Astrocyte of the hippocampus (primary cell): ENCODE results near the gene HOPX.
"Not testable (repeated sequence)": the region's sequence is repeated elsewhere in the genome, so short reads cannot be mapped to it uniquely, and the experiment has no call there.

Source experiments
- DNase-seq: peaks from one replicate; pipeline ENCODE4 v3.0.0; 2011; ENCODE audit warnings: low read depth, low spot score

HOPX gene

DNA sequence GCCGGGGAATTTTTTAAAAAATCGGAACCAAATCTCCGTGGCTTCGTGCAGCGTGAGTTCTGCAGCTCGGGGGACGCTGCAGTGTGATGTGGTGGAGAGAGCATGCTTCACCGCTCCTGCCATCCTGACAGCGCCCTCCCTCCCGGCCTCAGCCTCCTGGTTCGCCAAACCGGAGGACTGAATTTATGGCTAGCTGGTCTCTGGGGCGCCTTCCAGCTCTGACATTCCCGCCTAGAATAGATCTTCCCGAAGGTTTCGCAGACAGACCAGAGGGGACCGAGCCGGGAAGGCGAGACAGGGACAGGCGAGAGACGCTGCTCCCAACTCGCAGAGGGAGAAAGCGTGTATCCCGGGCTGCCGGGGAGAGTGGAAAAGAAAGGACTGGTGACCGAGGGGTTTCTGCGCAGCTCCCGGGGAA, 25.9 kb downstream of the HOPX start:
- peak; percentile 74 for DNase-seq

DNA sequence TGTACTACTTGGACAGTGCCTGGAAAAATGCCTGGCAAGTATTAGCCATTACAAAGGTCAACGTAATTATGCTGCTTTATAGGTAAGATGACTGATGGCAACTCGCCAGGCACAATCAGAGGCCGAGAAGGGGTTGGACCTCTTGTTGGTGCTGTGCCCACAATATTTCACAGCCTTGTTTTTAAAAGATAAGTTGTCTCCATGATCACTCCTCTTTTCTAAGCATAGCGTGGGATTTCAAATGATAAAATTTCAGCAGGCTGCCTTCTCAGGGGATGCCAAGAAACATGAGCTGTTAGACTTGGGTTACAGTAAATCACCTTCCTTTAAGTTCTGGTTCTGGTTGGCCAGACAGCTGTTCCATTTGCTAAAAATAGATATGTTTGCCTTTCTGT, 26.9 kb downstream of the HOPX start:
- DNase-seq: no peak

- no peak for DNase-seq
Observed at GRCh38 chr4:56653461-56654237, 27.4 kb downstream of the HOPX start.

DNA sequence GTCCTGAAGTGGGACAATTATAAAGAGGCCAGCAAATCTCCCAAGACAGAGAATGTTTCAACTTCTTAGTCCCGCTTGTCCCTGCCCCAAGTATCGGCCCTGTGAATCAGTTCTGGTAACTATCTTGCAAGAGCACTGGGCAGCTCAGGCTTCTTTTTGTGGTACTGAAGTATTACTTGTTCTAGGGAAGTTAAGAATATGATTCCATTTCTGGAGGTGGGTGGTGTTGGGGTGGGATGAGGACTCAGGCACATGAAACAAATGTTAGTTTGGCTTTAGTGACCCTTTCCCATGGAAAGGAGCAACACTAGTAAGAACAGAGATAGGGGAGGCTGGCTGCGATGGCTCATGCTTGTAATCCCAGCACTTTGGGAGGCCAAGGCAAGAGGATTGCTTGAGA, 28.9 kb downstream of the HOPX start:
- DNase-seq: no peak

DNA sequence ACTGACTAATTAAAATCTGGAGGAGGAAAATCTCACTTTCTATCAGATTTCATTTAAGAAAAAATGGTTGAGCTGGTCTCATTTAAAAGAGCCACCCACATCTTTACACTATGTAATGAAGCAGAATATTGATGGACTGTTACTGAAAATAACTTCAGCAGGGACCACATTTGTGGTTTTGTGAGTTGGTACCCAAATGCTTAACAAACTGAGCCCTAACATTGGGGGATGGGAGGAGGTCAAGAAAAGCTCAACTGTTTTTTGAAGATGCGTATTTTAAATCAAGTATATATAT, 30.1 kb downstream of the HOPX start:
- no peak for DNase-seq

GRCh38 chr4:56650262-56651055, 30.6 kb downstream of the HOPX start:
- no peak for DNase-seq

DNA sequence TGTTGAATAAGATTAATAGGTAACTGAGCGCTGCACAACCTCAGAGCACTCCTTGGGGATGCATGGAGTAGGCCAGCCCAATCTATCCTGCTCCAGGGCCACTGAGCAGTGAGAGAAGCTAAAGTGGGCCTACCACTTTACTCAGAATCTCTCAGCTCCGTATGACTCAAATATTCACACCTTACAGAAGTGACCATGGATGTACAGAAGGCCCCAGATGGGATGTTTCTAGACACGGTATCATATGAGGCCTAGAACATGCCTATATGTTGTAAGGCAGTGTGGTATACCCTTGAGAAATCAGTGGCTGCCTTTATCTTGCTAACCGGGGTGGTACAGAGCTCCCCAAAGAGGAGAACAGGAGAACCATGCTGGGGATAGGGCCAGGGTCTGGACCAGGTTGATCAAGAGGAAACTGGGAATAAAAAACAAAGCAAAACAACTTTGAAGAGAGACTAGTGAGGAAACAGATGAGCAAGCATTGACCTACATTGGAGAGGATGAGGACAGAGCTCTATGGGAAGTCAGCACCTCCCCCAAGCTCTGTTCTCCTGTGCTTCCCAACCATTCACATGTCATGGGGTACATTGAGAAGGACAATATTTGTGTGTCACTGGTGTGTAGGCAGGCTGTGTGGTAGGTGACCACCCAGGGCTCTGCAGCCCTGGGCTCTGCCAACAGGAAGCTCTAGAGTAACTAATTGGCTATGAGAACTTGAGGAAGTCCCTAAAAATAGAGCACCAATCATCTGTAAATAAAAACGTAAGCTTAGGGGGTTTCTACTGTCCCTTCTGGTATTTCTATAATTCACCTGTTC, 31.4 kb downstream of the HOPX start:
- no peak for DNase-seq

DNA sequence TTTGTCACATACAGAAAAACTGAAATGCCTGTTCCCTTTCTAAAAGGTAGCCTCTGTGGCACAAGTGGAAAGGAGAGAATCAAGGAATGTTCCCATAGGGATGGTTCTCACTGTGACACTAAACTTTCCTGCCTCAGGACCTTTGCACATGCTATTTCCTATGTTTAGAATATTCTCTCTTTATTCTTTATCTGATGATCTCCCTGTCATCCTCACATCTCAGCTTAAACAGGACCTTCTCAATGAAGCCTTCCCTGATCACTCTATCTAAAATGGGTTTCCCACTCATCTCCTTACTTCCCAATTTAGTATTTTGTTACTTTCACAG, 32.3 kb downstream of the HOPX start:
- no peak for DNase-seq

DNA sequence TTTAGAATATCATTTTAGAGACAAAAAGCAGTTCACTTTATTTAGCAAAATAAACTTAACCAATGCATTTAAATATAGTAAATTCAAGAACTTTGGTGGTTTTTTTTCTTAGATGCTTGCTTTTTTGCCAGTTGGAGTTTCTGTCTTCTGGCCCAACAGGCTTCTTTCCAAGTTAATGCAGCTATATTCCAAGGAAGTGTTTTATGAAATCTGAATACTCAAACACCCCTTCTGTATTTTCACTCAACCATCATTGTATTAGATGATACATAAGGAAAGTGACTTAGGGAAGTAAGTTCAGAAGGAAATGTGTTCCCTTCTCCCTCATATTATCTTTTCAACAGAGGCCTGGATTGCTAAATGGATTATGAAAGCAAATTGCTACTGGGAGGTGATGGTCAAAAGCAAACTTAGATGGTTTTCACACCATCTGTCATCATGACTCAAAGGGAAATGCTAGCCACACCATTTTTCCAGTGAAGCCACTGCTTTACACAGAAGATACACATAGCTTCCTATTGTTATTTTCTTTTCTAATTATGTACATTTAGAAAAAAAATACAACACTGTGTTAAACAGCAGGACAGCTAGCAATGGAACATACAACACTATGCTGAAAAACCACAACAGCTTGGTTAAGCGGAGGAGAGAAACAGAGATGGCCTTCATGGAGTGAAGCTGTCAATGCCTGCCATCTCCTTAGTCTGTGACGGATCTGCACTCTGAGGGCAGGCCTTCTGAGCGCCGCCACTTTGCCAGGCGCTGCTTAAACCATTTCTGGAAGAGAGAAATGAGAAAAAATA, 32.9 kb downstream of the HOPX start:
- DNase-seq: no peak

DNA sequence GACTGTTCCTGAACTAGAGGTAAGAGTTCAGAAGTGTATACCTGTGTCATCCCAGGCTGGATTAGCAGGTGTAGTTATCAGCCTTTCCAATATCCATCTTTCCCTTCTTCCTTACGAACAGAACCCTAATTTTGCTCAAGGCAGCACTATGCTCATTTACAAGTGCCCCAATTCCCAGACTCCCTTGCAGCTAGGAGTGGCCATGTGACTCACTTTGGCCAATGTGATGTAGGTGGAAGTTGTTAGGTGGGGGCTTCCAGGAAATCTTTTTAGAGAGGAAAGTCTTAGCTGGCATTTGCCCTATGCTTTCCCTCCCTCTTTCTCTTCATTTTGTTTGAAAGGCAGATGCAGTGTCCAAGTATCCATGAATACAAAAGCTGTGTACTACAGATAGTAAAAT, 34.8 kb downstream of the HOPX start:
- DNase-seq: no peak

DNA sequence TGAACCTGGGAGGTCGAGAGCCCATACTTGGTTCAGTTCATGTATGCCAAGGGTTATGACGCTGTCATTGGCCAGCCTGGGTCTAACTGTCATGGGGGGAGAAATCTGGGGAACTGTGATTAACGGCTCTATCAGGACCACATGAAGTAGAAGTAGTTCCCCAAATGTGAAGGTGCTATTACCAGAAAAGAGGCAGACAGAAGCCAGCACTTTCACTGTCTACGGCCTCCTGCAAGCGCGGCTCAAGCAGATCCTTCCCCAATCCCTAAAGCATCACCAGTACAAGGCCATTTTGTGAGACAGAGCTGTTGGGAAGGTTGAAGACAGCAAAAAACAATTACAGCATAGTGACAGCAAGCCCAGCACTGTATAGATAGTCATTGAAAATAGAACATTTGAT, 37.5 kb downstream of the HOPX start:
- no peak for DNase-seq

GRCh38 chr4:56641494-56642051, 39.5 kb downstream of the HOPX start:
- DNase-seq: peak; percentile 76

DNA sequence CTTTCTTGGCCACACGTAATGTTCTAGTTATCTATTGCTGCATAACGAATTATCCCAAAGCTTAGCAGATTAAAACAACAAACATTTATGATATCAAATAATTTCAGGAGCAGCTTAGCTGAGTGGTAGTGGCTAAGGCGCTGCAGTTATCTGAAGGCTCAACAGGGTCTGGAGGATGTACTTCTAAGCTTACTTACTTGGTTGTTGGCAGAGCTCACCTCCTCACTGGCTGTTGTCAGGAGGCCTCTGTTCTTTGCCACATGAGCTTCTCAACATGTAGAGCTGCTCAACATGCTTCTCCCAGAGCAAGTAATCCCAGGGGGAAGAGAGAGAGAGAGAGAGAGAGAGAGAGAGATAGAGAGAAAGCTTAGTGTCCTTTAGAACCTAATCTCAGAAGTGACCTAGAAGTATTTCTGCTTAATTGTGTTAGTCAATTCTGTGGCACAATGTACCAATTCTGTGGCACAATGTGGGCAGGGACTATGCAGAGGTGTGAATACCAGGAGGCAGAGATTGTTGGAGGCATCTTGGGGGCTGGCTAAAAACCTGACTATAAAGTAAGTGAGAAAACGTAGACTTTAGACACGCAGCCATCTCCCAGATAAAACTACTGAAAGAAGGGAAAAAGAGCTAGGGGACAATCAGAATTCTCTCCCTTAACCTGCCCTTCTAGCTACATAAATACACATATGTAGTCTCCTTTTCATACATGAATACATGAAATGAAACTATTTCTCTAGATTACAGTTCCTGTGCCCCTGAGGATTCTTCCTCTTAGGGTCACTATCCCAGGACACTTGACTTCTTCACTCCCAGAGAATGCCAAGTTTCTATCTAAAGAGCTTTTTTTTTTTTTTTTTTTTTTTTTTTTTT, 40.2 kb downstream of the HOPX start:
- DNase-seq: no peak

- no peak for DNase-seq
Observed at GRCh38 chr4:56637791-56638190, 43.3 kb downstream of the HOPX start.

GRCh38 chr4:56637154-56637553, 43.9 kb downstream of the HOPX start:
- DNase-seq: no peak

DNA sequence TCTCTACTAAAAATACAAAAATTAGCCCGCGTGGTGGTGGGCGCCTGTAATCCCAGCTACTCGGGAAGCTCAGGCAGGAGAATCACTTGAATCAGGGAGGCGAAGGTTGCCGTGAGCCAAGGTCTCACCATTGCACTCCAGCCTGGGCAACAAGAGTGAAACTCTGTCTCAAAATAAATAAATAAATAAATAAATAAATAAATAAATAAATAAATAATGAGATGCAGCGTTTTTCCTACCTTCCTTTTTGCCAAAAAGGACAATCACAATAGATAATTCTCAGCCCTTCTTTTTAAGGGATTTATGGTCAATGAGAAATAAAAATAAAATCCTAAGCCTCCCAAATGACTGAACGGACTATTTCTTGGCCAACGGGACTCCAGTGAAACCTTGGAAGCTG, 46.1 kb downstream of the HOPX start:
- not testable (repeated sequence) for DNase-seq

DNA sequence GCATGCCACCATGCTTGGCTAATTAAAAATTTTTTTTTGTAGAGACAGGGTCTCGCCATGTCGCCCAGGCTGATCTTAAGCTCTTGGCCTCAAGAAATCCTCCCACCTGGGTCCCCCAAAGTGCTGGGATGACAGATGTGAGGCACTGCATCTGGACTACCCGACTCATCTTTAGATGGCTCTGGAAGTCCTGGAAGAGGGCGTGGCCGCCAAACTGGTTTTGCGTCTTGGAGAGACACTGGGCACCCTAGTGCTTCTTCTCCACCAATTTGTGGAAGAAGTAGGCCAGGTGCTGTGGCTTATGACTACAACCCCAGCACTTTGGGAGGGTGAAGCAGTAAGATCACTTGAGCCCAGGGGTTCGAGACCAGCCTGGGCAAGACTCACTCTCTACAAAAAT, 47.6 kb downstream of the HOPX start:
- no peak for DNase-seq

GRCh38 chr4:56630876-56631666, 50.0 kb downstream of the HOPX start:
- peak; percentile 91 for DNase-seq

- DNase-seq: no peak
Observed at GRCh38 chr4:56628592-56628991, 52.5 kb downstream of the HOPX start.

DNA sequence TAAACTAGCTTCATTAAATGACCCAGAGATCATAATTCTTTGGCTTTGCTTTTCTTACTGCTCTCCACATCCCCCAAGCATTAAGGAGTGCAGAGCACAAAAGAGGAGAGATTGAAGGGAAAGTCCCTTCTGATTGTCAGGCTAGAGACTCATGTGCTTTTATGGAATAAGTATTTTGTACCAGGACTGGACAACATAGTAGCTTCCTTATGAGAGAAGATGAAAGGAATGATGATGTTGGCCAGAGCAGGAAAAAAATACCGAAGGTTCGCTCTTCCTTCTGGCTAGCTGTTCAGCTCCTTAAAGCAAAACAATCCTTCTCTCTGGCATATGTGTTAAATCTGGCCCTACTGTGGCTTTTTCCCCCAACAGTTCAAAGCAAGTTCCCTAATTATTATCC, 53.1 kb downstream of the HOPX start:
- peak; percentile 28 for DNase-seq
